Upper lobe of left lung (tissue), 6 donors: Measurements from ENCODE around the gene ZNF879. TPM values are rescaled to one million over a fixed set of nuclear protein-coding genes. Genes with fewer than 3 reads are reported as not detected.
A peak's percentile ranks its signal among the peaks of the same experiment; 100 is the strongest.

Source experiments
- ATAC-seq, 2 donors: fragments of 200-7000 bp; cut with Tn5 transposase; one replicate each; pipeline ENCODE4 v1.9.1; 2022; ENCODE audit warnings: mild to moderate bottlenecking in 2 of 2, moderate library complexity in 2 of 2; ENCODE audit not compliant: low FRiP score in 2 of 2
- DNase-seq, 2 donors: peaks; one replicate each; pipeline ENCODE4 v3.0.0-alpha.2; 2019 to 2020
- H3K27ac ChIP-seq, 4 donors: fragments of 200-600 bp; sonication (generic); one replicate each; pipeline ENCODE4 v1.5.1; 2016 to 2019
- H3K27me3 ChIP-seq, 4 donors: fragments of 200-600 bp; sonication (generic); one replicate each; pipeline ENCODE4 v1.5.1; 2017 to 2019
- H3K36me3 ChIP-seq, 4 donors: fragments of 200-600 bp; sonication (generic); one replicate each; pipeline ENCODE4 v1.5.1; 2016 to 2019
- H3K4me1 ChIP-seq, 4 donors: fragments of 200-600 bp; sonication (generic); one replicate each; pipeline ENCODE4 v1.5.1; 2018 to 2019
- H3K4me3 ChIP-seq, 4 donors: fragments of 200-600 bp; sonication (generic); one replicate each; pipeline ENCODE4 v1.5.1; 2017 to 2019; ENCODE audit warnings: mild to moderate bottlenecking in 2 of 4, moderate library complexity in 1 of 4
- H3K9me3 ChIP-seq, 4 donors: fragments of 200-600 bp; sonication (generic); one replicate each; pipeline ENCODE4 v1.5.1; 2018 to 2019
- CTCF ChIP-seq, 6 experiments: fragments of 450-650 bp in 4 of 6; fragments of 200-600 bp in 2 of 6; sonication (generic) in 2 of 6; IDR thresholded peaks; one replicate each; pipeline ENCODE4 v1.5.1; 2016 to 2019; ENCODE audit warnings: antibody characterized with exemption in 6 of 6
- EP300 ChIP-seq, 4 donors: sonication (generic); formaldehyde crosslinking; IDR thresholded peaks; one replicate each; pipeline ENCODE4 v1.5.1; 2017; ENCODE audit warnings: antibody characterized with exemption in 4 of 4, control low read depth in 2 of 4
- POLR2A ChIP-seq, 4 donors: fragments of 450-650 bp; IDR thresholded peaks; one replicate each; pipeline ENCODE4 v1.5.1; 2016 to 2017; ENCODE audit warnings: antibody characterized with exemption in 4 of 4, mild to moderate bottlenecking in 2 of 4
- POLR2AphosphoS5 ChIP-seq, 2 donors: sonication (generic); formaldehyde crosslinking; IDR thresholded peaks; one replicate each; pipeline ENCODE4 v1.5.1; 2017; ENCODE audit warnings: antibody characterized with exemption in 2 of 2
- WGBS, 2 donors: methylation state at CpG; one replicate each; pipeline ENCODE4 v1.1.5; 2017 to 2018; 5-methylcytosine and 5-hydroxymethylcytosine counted together
- total RNA-seq, 6 donors: library from RNA; depleted of rRNA in 4 of 6; stranded (reverse); fragments of >200 nt in 4 of 6; gene quantifications; one replicate each; pipeline versions ENCODE4 v1.1.0 to v1.2.1, GENCODE V29; 2016 to 2021
- donor health status: DM: no; HTN: no; CAD: no; lungs with moderate emphysema.
- donor health status: DM: no; HTN: yes; CAD: no; lungs with severe emphysema.

The ZNF879 gene
- total RNA-seq: 1 to 10 TPM; 2.4 to 5.3 (median 4.0) TPM

GRCh38 chr5:179023528-179024189 lies at the start of gene ZNF879:
ZNF879 (plus strand) TSS chr5:179023804; CDS start chr5:179025005, 1,201 bp downstream.
- Histone ChIP-seq H3K4me1 (peaks cover 6 to 10% (median 9%) of the 10 kb centered on the region in 4 donors), H3K4me3 (peak within 1 kb of the TSS; percentile 54 to 99 (median 76)), H3K36me3 (peaks cover 19 to 27% (median 25%) of the 10 kb centered on the region in 4 donors), H3K9me3 (peaks cover 14 to 34% (median 29%) of the 10 kb centered on the region in 4 donors), H3K27me3 (no peaks in the 10 kb centered on the region), H3K27ac (peak within 1 kb of the TSS; percentile 80 to 93 (median 88))
- 1% methylated on average over 16 to 61 of the region's 72 CpGs for WGBS, 2 donors
- peak in 2 of 4 donors; percentile 47 to 73 for TF ChIP-seq POLR2A (IDR thresholded peaks at IDR 0.05)
- peak; percentile 77 to 78 for TF ChIP-seq POLR2AphosphoS5 (IDR thresholded peaks at IDR 0.05)
- TF ChIP-seq CTCF (IDR thresholded peaks at IDR 0.05): peak in 2 of 6 experiments; percentile 12 to 20
- no peak for TF ChIP-seq EP300 (IDR thresholded peaks at IDR 0.05)
- DNase-seq (peak; percentile 93 to 98), ATAC-seq (peak; percentile 95 to 99)

GRCh38 chr5:178981381-178981780 lies 42.2 kb upstream of the ZNF879 start:
- DNase-seq: no peak
- TF ChIP-seq POLR2A (IDR thresholded peaks at IDR 0.05) (no peak), EP300 (IDR thresholded peaks at IDR 0.05) (no peak), CTCF (IDR thresholded peaks at IDR 0.05) (no peak), POLR2AphosphoS5 (IDR thresholded peaks at IDR 0.05) (no peak)
- Histone ChIP-seq H3K9me3 (peaks cover 33 to 94% (median 76%) of the 10 kb centered on the region in 4 donors), H3K4me1 (no peaks in the 10 kb centered on the region), H3K27me3 (no peaks in the 10 kb centered on the region), H3K36me3 (peaks cover 0 to 5% (median 0%) of the 10 kb centered on the region in 4 donors), H3K4me3 (no peak overlapping the region), H3K27ac (no peak overlapping the region)
- WGBS, 2 donors: 90 to 98% methylated on average over 10 to 12 of the region's 15 CpGs
- ATAC-seq: no peak

GRCh38 chr5:178982941-178983340 lies 40.7 kb upstream of the ZNF879 start:
- DNase-seq (peak in 1 of 2 donors; percentile 67), ATAC-seq (no peak)
- peaks cover 30 to 91% (median 69%) of the 10 kb centered on the region in 4 donors for H3K9me3 ChIP-seq
- H3K4me1 ChIP-seq: no peaks in the 10 kb centered on the region
- H3K4me3 ChIP-seq: no peak overlapping the region
- no peaks in the 10 kb centered on the region for H3K27me3 ChIP-seq
- WGBS, 2 donors: 91 to 93% methylated on average over 4 to 16 of the region's 17 CpGs
- H3K27ac ChIP-seq: no peak overlapping the region
- TF ChIP-seq EP300 (IDR thresholded peaks at IDR 0.05) (no peak), CTCF (IDR thresholded peaks at IDR 0.05) (no peak), POLR2A (IDR thresholded peaks at IDR 0.05) (no peak), POLR2AphosphoS5 (IDR thresholded peaks at IDR 0.05) (no peak)
- H3K36me3 ChIP-seq: peaks cover 0 to 1% (median 0%) of the 10 kb centered on the region in 4 donors

- no peak for TF ChIP-seq CTCF (IDR thresholded peaks at IDR 0.05)
- TF ChIP-seq EP300 (IDR thresholded peaks at IDR 0.05): no peak
- no peak for TF ChIP-seq POLR2A (IDR thresholded peaks at IDR 0.05)
- no peak for TF ChIP-seq POLR2AphosphoS5 (IDR thresholded peaks at IDR 0.05)
- peak in 1 of 2 donors; percentile 25 for DNase-seq
- Histone ChIP-seq H3K27me3 (no peaks in the 10 kb centered on the region), H3K4me3 (no peak overlapping the region), H3K9me3 (peaks cover 30 to 86% (median 70%) of the 10 kb centered on the region in 4 donors), H3K36me3 (no peaks in the 10 kb centered on the region), H3K4me1 (no peaks in the 10 kb centered on the region), H3K27ac (no peak overlapping the region)
- WGBS, 2 donors: 88 to 90% methylated on average over 10 of the region's 10 CpGs
- ATAC-seq: no peak
Measured at GRCh38 chr5:178983728-178984127, 39.9 kb upstream of the ZNF879 start.
